ENCODE data around the gene CHRNA1.

CHRNA1 gene

GRCh38 chr2:174728096-174728495, 36.2 kb downstream of the CHRNA1 start:
- Histone ChIP-seq H3K4me1 (no peaks in the 10 kb centered on the region), H3K4me3 (ENCODE audit: low read depth, low read length) (no peak overlapping the region), H3K27me3 (no peaks in the 10 kb centered on the region), H3K9me3 (no peaks in the 10 kb centered on the region), H3K36me3 (no peaks in the 10 kb centered on the region)
- no peak for TF ChIP-seq CTCF (IDR thresholded peaks at IDR 0.05; ENCODE audit: low read depth, low read length)
- no peak for DNase-seq

- no peaks in the 10 kb centered on the region for H3K27me3 ChIP-seq
- no peaks in the 10 kb centered on the region for H3K9me3 ChIP-seq
- no peak for TF ChIP-seq CTCF (IDR thresholded peaks at IDR 0.05; ENCODE audit: low read depth, low read length)
- H3K4me1 ChIP-seq: no peaks in the 10 kb centered on the region
- H3K36me3 ChIP-seq: no peaks in the 10 kb centered on the region
- DNase-seq: no peak
- no peak overlapping the region for H3K4me3 ChIP-seq (ENCODE audit: low read depth, low read length)
These were observed 38.1 kb downstream of the CHRNA1 start for GRCh38 chr2:174726212-174726611.

GRCh38 chr2:174722942-174723592, 41.2 kb downstream of the CHRNA1 start:
- no peaks in the 10 kb centered on the region for H3K4me1 ChIP-seq
- H3K9me3 ChIP-seq: no peaks in the 10 kb centered on the region
- H3K4me3 ChIP-seq (ENCODE audit: low read depth, low read length): no peak overlapping the region
- DNase-seq: no peak
- TF ChIP-seq CTCF (IDR thresholded peaks at IDR 0.05; ENCODE audit: low read depth, low read length): no peak
- no peaks in the 10 kb centered on the region for H3K27me3 ChIP-seq
- no peaks in the 10 kb centered on the region for H3K36me3 ChIP-seq

GRCh38 chr2:174719016-174719415, 45.3 kb downstream of the CHRNA1 start:
- Histone ChIP-seq H3K4me1 (no peaks in the 10 kb centered on the region), H3K9me3 (no peaks in the 10 kb centered on the region), H3K4me3 (ENCODE audit: low read depth, low read length) (no peak overlapping the region), H3K27me3 (no peaks in the 10 kb centered on the region), H3K36me3 (no peaks in the 10 kb centered on the region)
- no peak for TF ChIP-seq CTCF (IDR thresholded peaks at IDR 0.05; ENCODE audit: low read depth, low read length)
- DNase-seq: no peak

GRCh38 chr2:174718591-174718990, 45.7 kb downstream of the CHRNA1 start:
- Histone ChIP-seq H3K9me3 (no peaks in the 10 kb centered on the region), H3K36me3 (no peaks in the 10 kb centered on the region), H3K4me3 (ENCODE audit: low read depth, low read length) (no peak overlapping the region), H3K4me1 (no peaks in the 10 kb centered on the region), H3K27me3 (no peaks in the 10 kb centered on the region)
- DNase-seq: no peak
- no peak for TF ChIP-seq CTCF (IDR thresholded peaks at IDR 0.05; ENCODE audit: low read depth, low read length)

GRCh38 chr2:174717916-174718315, 46.4 kb downstream of the CHRNA1 start:
- Histone ChIP-seq H3K36me3 (no peaks in the 10 kb centered on the region), H3K4me3 (ENCODE audit: low read depth, low read length) (no peak overlapping the region), H3K4me1 (no peaks in the 10 kb centered on the region), H3K27me3 (no peaks in the 10 kb centered on the region), H3K9me3 (no peaks in the 10 kb centered on the region)
- no peak for TF ChIP-seq CTCF (IDR thresholded peaks at IDR 0.05; ENCODE audit: low read depth, low read length)
- DNase-seq: no peak
